Progenitor cell of endocrine pancreas (in vitro differentiated cells): Measurements from ENCODE around the gene HCST. TPM values are rescaled to one million over a fixed set of nuclear protein-coding genes. Genes with fewer than 3 reads are reported as not detected.
A peak's percentile ranks its signal among the peaks of the same experiment; 100 is the strongest.

Experiments
- DNase-seq: peaks from one replicate; pipeline ENCODE4 v3.0.0; 2021; ENCODE audit warnings: low spot score; ENCODE audit not compliant: unreplicated experiment
- H3K27ac Mint-ChIP-seq: 2 replicates; pipeline ENCODE4 v1.8.0; 2021; ENCODE audit warnings: mild to moderate bottlenecking, moderate library complexity, mixed read lengths
- H3K27me3 Mint-ChIP-seq: 2 replicates; pipeline ENCODE4 v1.8.0; 2021; ENCODE audit warnings: mixed read lengths
- H3K36me3 Mint-ChIP-seq: 2 replicates; pipeline ENCODE4 v1.8.0; 2022; ENCODE audit warnings: mixed read lengths; ENCODE audit not compliant: insufficient read depth
- H3K4me1 Mint-ChIP-seq: 2 replicates; pipeline ENCODE4 v1.8.0; 2021; ENCODE audit warnings: low read depth, mixed read lengths
- H3K4me3 Mint-ChIP-seq: 2 replicates; pipeline ENCODE4 v1.8.0; 2021; ENCODE audit warnings: low read depth, mild to moderate bottlenecking, moderate library complexity, mixed read lengths
- H3K9me3 Mint-ChIP-seq: 2 replicates; pipeline ENCODE4 v1.8.0; 2021; ENCODE audit warnings: low read depth, mixed read lengths
- CTCF ChIP-seq: fragments of 200-600 bp; sonication (generic); IDR thresholded peaks from one replicate; pipeline ENCODE4 v1.5.0; 2021; ENCODE audit warnings: antibody characterized with exemption, mild to moderate bottlenecking; ENCODE audit not compliant: unreplicated experiment
- long read RNA-seq: library from polyadenylated mRNA; unstranded; transcript quantifications from one replicate; pipeline ENCODE4 v2.0.0, GENCODE V29; 2020
- total RNA-seq: library from RNA; stranded (reverse); gene quantifications from 2 replicates; pipeline ENCODE4 v1.2.1, GENCODE V29; 2021

The HCST gene, protein sequence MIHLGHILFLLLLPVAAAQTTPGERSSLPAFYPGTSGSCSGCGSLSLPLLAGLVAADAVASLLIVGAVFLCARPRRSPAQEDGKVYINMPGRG
- total RNA-seq = 1.6 TPM in 1 of 2 replicates, not detected in the other
- long read RNA-seq = 0 reads

DNA sequence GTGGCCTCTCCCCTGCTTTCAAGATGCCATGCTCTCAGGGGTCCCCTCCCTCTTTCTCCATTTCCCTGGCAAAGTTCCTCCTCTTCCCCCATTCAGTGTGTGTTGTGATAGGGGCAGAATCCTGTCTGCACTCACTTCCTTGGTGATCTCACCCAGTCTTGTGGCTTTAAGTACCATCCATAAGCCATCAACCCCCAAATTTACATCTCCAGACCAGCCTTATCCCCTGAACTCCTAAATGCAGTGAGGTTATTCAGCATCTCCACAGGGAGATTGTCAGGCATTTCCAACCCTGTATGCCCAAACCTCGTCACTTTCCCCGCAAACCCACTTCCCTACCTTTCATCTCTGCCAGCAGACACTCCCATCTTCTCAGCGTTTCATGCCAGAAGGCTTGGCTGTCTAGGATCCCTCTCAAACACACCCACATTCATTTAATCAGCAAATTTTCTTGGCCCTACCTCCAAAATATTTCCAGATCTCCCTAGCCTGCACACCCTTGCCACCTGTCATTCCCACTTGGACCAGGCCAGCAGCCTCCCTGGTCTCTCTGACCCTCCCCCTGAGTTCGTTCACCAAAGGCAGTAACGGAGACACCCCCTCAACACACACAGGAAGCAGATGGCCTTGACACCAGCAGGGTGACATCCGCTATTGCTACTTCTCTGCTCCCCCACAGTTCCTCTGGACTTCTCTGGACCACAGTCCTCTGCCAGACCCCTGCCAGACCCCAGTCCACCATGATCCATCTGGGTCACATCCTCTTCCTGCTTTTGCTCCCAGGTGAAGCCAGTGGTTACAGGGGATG is at the start of gene HCST:
TSS of gene HCST (plus strand) at position 676 of the 808 bp plus-strand sequence. CDS start at position 741, 65 bp downstream.
- TF ChIP-seq CTCF = no peak
- no peak for DNase-seq

DNA sequence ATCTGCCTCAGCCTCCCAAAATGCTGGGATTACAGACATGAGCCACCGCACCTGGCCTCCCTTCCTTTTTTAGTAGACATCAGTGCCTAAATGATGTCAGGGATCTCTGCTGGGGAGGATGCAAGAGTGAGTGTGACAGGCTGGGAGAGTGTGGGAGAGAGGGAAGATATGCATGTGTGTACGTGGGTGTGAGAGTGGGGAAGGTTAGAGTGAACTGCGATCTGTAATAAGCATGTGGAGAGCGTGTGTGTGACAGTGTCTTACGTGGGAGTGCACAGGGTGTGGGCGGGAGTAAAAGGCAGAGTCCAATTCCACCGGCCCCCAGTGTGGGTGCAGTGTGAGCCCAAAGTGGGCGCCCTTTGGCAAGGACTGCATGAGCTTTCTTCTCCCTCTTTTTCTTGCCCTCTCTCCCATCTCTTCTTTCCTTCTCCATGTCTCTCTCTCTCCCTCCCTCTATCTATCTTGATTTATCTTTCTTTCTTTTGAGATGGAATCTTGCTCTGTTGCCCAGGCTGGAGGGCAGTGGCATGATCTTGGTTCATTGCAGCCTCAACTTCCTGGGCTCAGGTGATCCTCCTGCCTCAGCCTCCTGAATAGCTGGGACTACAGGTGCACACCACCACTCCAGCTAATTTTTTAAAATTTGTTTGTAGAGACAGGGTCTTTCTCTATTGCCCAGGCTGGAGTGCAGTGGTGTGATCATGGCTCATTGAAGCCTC is 49.1 kb upstream of the HCST start:
- TF ChIP-seq CTCF = no peak
- no peaks in the 10 kb centered on the region for H3K9me3 Mint-ChIP-seq
- H3K4me3 Mint-ChIP-seq = no peak overlapping the region
- peaks cover 2% of the 10 kb centered on the region for H3K36me3 Mint-ChIP-seq
- peaks cover 23% of the 10 kb centered on the region for H3K27me3 Mint-ChIP-seq
- peaks cover 37% of the 10 kb centered on the region for H3K4me1 Mint-ChIP-seq
- H3K27ac Mint-ChIP-seq = no peak overlapping the region
- DNase-seq = no peak

More for the DNA sequence above, at the start of gene HCST:
- Mint-ChIP-seq H3K9me3 (no peaks in the 10 kb centered on the region), H3K4me1 (peaks cover 15% of the 10 kb centered on the region), H3K4me3 (peak within 1 kb of the TSS; percentile 64), H3K27ac (no peak within 1 kb of the TSS), H3K27me3 (peaks cover 25% of the 10 kb centered on the region), H3K36me3 (no peaks in the 10 kb centered on the region)

- Mint-ChIP-seq H3K27ac (peak within 1 kb of the TSS; percentile 96), H3K9me3 (no peaks in the 10 kb centered on the region), H3K27me3 (peaks cover 22% of the 10 kb centered on the region), H3K4me3 (peak within 1 kb of the TSS; percentile 95), H3K36me3 (peaks cover 11% of the 10 kb centered on the region), H3K4me1 (peaks cover 56% of the 10 kb centered on the region)
- no peak for TF ChIP-seq CTCF
- peak; percentile 58 for DNase-seq
Measured at GRCh38 chr19:35856546-35857149, 45.7 kb upstream of the HCST start, which contains the start of gene KIRREL2. TSS of gene KIRREL2 (plus strand) at chr19:35856911. CDS start at chr19:35857120, 209 bp downstream.

- H3K27me3 Mint-ChIP-seq = peaks cover 18% of the 10 kb centered on the region
- H3K9me3 Mint-ChIP-seq = no peaks in the 10 kb centered on the region
- peak overlapping the region; percentile 42 for H3K27ac Mint-ChIP-seq
- DNase-seq = no peak
- H3K4me1 Mint-ChIP-seq = peaks cover 48% of the 10 kb centered on the region
- TF ChIP-seq CTCF = no peak
- H3K4me3 Mint-ChIP-seq = peak overlapping the region; percentile 95
- peaks cover 14% of the 10 kb centered on the region for H3K36me3 Mint-ChIP-seq
Measured at GRCh38 chr19:35858311-35858710, 44.0 kb upstream of the HCST start.

DNA sequence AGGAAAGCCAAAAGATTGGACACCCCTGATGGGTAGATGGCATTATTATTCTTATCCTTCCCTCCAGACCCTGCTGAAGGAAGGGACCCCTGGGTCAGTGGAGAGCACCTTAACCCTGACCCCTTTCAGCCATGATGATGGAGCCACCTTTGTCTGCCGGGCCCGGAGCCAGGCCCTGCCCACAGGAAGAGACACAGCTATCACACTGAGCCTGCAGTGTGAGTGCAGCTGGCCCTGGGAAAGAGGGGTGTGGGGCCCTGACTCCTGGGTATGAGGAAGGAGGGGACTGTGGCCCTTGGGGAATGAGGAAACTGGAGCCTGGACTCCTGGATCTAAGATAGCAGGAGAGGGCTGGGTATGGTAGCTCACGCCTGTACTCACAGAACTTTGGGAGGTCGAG is 42.9 kb upstream of the HCST start:
- Mint-ChIP-seq H3K27ac (no peak overlapping the region), H3K36me3 (peaks cover 14% of the 10 kb centered on the region), H3K9me3 (no peaks in the 10 kb centered on the region), H3K27me3 (peaks cover 18% of the 10 kb centered on the region), H3K4me1 (peaks cover 46% of the 10 kb centered on the region), H3K4me3 (peak overlapping the region; percentile 71)
- DNase-seq = no peak
- no peak for TF ChIP-seq CTCF
